ENCODE data around the gene TESPA1. TPM values are rescaled to one million over a fixed set of nuclear protein-coding genes. Genes with fewer than 3 reads are reported as not detected.

The TESPA1 gene
- total and polyA plus RNA-seq, 2 of the 8 experiments (the other 6 are each of a cell fraction or from before 2014, with no cell fraction given): not detected

- Histone ChIP-seq H3K9ac (replicated peaks in 1 of 4; ENCODE audit: extremely low read depth in 1 of 4, low read depth in 3 of 4, low read length in 3 of 4) (no peak overlapping the region), H4K5ac (ENCODE audit: insufficient read length, low read depth, low read length) (no peak overlapping the region), H3K56ac (replicated peaks; ENCODE audit: insufficient read length, low read depth, low read length) (no peak overlapping the region), H3K4me1 (replicated peaks in 1 of 4; ENCODE audit: control insufficient read depth in 3 of 4, insufficient read depth in 4 of 4, low read length in 3 of 4) (peaks cover 0 to 5% (median 0%) of the 10 kb centered on the region in 4 experiments; a peak in 4 of 7 replicates), H3K79me2 (ENCODE audit: control insufficient read depth in 1 of 2, insufficient read depth in 2 of 2, low read length in 2 of 2) (no peaks in the 10 kb centered on the region), H2BK15ac (ENCODE audit: low read length) (no peak overlapping the region), H3K79me1 (ENCODE audit: low read depth, low read length) (no peaks in the 10 kb centered on the region), H4K8ac (ENCODE audit: extremely low read depth, insufficient read depth, low read length) (no peak overlapping the region), H2AK5ac (ENCODE audit: low read depth, low read length) (no peak overlapping the region), H3K36me3 (ENCODE audit: control insufficient read depth in 2 of 4, insufficient read depth in 4 of 4, low read length in 3 of 4) (no peaks in the 10 kb centered on the region; a peak in 1 of 8 replicates), H2BK12ac (ENCODE audit: low read depth, low read length) (no peak overlapping the region), H2BK5ac (ENCODE audit: low read depth, low read length) (no peak overlapping the region), H3K27ac (ENCODE audit: low read depth, low read length) (no peak overlapping the region), H4K20me1 (replicated peaks in 1 of 2; ENCODE audit: control insufficient read depth in 1 of 2, insufficient read depth in 2 of 2, low read length in 2 of 2) (no peaks in the 10 kb centered on the region), H3K14ac (ENCODE audit: insufficient read length) (no peak overlapping the region), H2AFZ (ENCODE audit: low read length) (no peak overlapping the region), H3K18ac (ENCODE audit: extremely low read depth, low read length) (no peak overlapping the region), H2BK20ac (ENCODE audit: low read length) (no peak overlapping the region), H3K4me2 (ENCODE audit: insufficient read depth in 1 of 2, low read depth in 2 of 2, low read length in 2 of 2) (no peak overlapping the region), H3K23me2 (ENCODE audit: low read depth, low read length) (no peaks in the 10 kb centered on the region), H3K23ac (ENCODE audit: insufficient read length) (no peak overlapping the region), H2BK120ac (replicated peaks; ENCODE audit: low read depth, low read length) (no peak overlapping the region), H4K91ac (replicated peaks; ENCODE audit: insufficient read length, low read length) (no peak overlapping the region), H3K4ac (replicated peaks; ENCODE audit: insufficient read length, low read depth, low read length) (no peak overlapping the region), H3K27me3 (replicated peaks in 1 of 4; ENCODE audit: control insufficient read depth in 3 of 4, extremely low read depth in 1 of 4, insufficient read depth in 3 of 4, low read length in 3 of 4) (peaks cover 0 to 4% (median 0%) of the 10 kb centered on the region in 4 experiments; a peak in 3 of 7 replicates), H3K4me3 (ENCODE audit: extremely low read depth in 1 of 4, insufficient read depth in 2 of 4, low read depth in 3 of 4, low read length in 4 of 4) (no peak overlapping the region), H3K9me3 (ENCODE audit: insufficient read depth in 2 of 2, low read depth in 1 of 2, low read length in 1 of 2) (peaks cover 11 to 12% of the 10 kb centered on the region in 2 experiments; a peak in 2 of 4 replicates)
- POLR2A ChIA-PET (ENCODE audit: partially characterized antibody): interaction anchor here (0.9 kb wide), 1 partner anchor 151 kb away, joined by 4 read pairs; no protein-coding TSS in a partner anchor
- WGBS, 2 experiments (ENCODE audit: extremely low coverage in 1 of 2, insufficient coverage in 1 of 2, insufficient read length in 1 of 2, insufficient replicate concordance in 2 of 2, low coverage in 1 of 2, low lambda C conversion rate in 2 of 2, missing lambda C conversion rate in 1 of 2): 67% methylated on average over 1 of the region's 1 CpG; no CpG with 5 or more reads in 1 of the 2 experiments
- CTCF ChIA-PET (ENCODE audit: partially characterized antibody): interaction anchor here (0.6 to 1.1 kb wide), 4 partner anchors 15 to 771 kb away, joined by 3 to 4 read pairs (median 3); no protein-coding TSS in a partner anchor
- FAIRE-seq (no peak), DNase-seq (ENCODE audit: low read depth in 1 of 2, low spot score in 2 of 2) (no peak)
- TF ChIP-seq YY1 (IDR thresholded peaks at IDR 0.05; ENCODE audit: low read depth, low read length) (no peak), POLR2AphosphoS5 (IDR thresholded peaks at IDR 0.05; ENCODE audit: low read depth, low read length) (no peak), FOSL1 (IDR thresholded peaks at IDR 0.05; ENCODE audit: insufficient read depth, low read depth, low read length) (no peak), TCF12 (IDR thresholded peaks at IDR 0.05; ENCODE audit: low read depth, low read length) (peak; percentile 75; the same call in 1 of the 2 replicates), CTBP2 (IDR thresholded peaks at IDR 0.05; ENCODE audit: borderline replicate concordance, insufficient read depth, insufficient read length, low read length) (no peak), PHF8 (conservative IDR thresholded peaks at IDR 0.05; ENCODE audit: low read depth, low read length) (no peak)
These were observed 58.3 kb downstream of the TESPA1 start for GRCh38 chr12:54926246-54926645.
